Hepatocyte (in vitro differentiated cells): Measurements from ENCODE around the gene NUDT19. TPM values are rescaled to one million over a fixed set of nuclear protein-coding genes. Genes with fewer than 3 reads are reported as not detected.

Source experiments
- DNase-seq: peaks from one replicate; pipeline ENCODE4 v3.0.0-alpha.2; 2016; ENCODE audit warnings: low spot score
- H2AFZ ChIP-seq: fragments of 200-600 bp; sonication (generic); 2 replicates; pipeline ENCODE4 v1.6.0; 2016; ENCODE audit warnings: antibody characterized with exemption, mild to moderate bottlenecking
- H3K27ac ChIP-seq: fragments of 200-600 bp; sonication (generic); 2 replicates; pipeline ENCODE4 v1.5.1; 2016; ENCODE audit warnings: mild to moderate bottlenecking
- H3K27me3 ChIP-seq: fragments of 200-600 bp; sonication (generic); 2 replicates; pipeline ENCODE4 v1.6.1; 2016
- H3K36me3 ChIP-seq: fragments of 200-600 bp; sonication (generic); replicated peaks from 2 replicates; pipeline ENCODE4 v1.5.1; 2016; ENCODE audit warnings: low read depth; ENCODE audit not compliant: insufficient read depth
- H3K4me1 ChIP-seq: fragments of 200-600 bp; sonication (generic); 2 replicates; pipeline ENCODE4 v1.5.1; 2016; ENCODE audit warnings: mild to moderate bottlenecking, moderate library complexity; ENCODE audit not compliant: insufficient read depth
- H3K4me2 ChIP-seq: fragments of 200-600 bp; sonication (generic); 2 replicates; pipeline ENCODE4 v1.6.0; 2016
- H3K4me3 ChIP-seq: fragments of 200-600 bp; sonication (generic); 2 replicates; pipeline ENCODE4 v1.5.1; 2016; ENCODE audit warnings: mild to moderate bottlenecking
- H3K79me2 ChIP-seq: fragments of 200-600 bp; sonication (generic); 2 replicates; pipeline ENCODE4 v1.6.0; 2017; ENCODE audit warnings: mild to moderate bottlenecking
- H3K9me2 ChIP-seq: fragments of 200-600 bp; sonication (generic); replicated peaks from 2 replicates; pipeline ENCODE4 v1.6.0; 2017; ENCODE audit warnings: mild to moderate bottlenecking; ENCODE audit not compliant: insufficient read depth
- H3K9me3 ChIP-seq: fragments of 200-600 bp; sonication (generic); 2 replicates; pipeline ENCODE4 v1.5.1; 2016; ENCODE audit warnings: low read depth, mild to moderate bottlenecking
- H4K20me1 ChIP-seq: fragments of 200-600 bp; sonication (generic); 2 replicates; pipeline ENCODE4 v1.6.0; 2016; ENCODE audit warnings: mild to moderate bottlenecking; ENCODE audit not compliant: insufficient read depth, poor library complexity, severe bottlenecking
- EZH2 ChIP-seq: fragments of 200-600 bp; sonication (generic); IDR thresholded peaks from 2 replicates; pipeline ENCODE4 v1.6.1; 2016; ENCODE audit warnings: antibody characterized with exemption, mild to moderate bottlenecking, borderline replicate concordance
- EZH2phosphoT487 ChIP-seq: fragments of 200-600 bp; sonication (generic); IDR thresholded peaks from one replicate; pipeline ENCODE4 v1.6.1; 2018; ENCODE audit warnings: antibody characterized with exemption, mild to moderate bottlenecking, low read depth, moderate library complexity; ENCODE audit not compliant: unreplicated experiment, severe bottlenecking
- WGBS: methylation state at CpG from one replicate; pipeline ENCODE4 v1.1.6; 2016; ENCODE audit warnings: low lambda C conversion rate; ENCODE audit errors: missing lambda C conversion rate; 5-methylcytosine and 5-hydroxymethylcytosine counted together
- polyA plus RNA-seq: library from polyadenylated mRNA; unstranded; fragments of >200 nt; fragmentation: Nextera tagmentation; extraction: Ambion mirVana; gene quantifications from 2 replicates; pipeline ENCODE4 v1.2.1, GENCODE V29; 2016
- total RNA-seq: library from RNA; depleted of rRNA; stranded (reverse); fragments of >200 nt; gene quantifications from 2 replicates; pipeline ENCODE4 v1.2.3, GENCODE V29; 2014
- TF ChIP-seq, protein P1 (sequence below): fragments of 200-600 bp; sonication (generic); IDR thresholded peaks from 2 replicates; pipeline ENCODE4 v1.5.1; 2016; ENCODE audit warnings: antibody characterized with exemption, mild to moderate bottlenecking; ENCODE audit not compliant: poor library complexity

Gene NUDT19
- total and polyA plus RNA-seq, 2 experiments from 2014 or later: 3.8 to 7.6 TPM

GRCh38 chr19:32669310-32669709, 22.3 kb upstream of the NUDT19 start:
- H3K27ac ChIP-seq: peak overlapping the region; percentile 66
- H3K9me3 ChIP-seq: no peaks in the 10 kb centered on the region
- H3K4me3 ChIP-seq: no peak overlapping the region
- peaks cover 12% of the 10 kb centered on the region for H4K20me1 ChIP-seq
- 86% methylated on average over 3 of the region's 3 CpGs for WGBS
- peaks cover 18% of the 10 kb centered on the region for H3K4me1 ChIP-seq
- H3K36me3 ChIP-seq: no peaks in the 10 kb centered on the region
- DNase-seq: no peak
- TF ChIP-seq, protein P1, sequence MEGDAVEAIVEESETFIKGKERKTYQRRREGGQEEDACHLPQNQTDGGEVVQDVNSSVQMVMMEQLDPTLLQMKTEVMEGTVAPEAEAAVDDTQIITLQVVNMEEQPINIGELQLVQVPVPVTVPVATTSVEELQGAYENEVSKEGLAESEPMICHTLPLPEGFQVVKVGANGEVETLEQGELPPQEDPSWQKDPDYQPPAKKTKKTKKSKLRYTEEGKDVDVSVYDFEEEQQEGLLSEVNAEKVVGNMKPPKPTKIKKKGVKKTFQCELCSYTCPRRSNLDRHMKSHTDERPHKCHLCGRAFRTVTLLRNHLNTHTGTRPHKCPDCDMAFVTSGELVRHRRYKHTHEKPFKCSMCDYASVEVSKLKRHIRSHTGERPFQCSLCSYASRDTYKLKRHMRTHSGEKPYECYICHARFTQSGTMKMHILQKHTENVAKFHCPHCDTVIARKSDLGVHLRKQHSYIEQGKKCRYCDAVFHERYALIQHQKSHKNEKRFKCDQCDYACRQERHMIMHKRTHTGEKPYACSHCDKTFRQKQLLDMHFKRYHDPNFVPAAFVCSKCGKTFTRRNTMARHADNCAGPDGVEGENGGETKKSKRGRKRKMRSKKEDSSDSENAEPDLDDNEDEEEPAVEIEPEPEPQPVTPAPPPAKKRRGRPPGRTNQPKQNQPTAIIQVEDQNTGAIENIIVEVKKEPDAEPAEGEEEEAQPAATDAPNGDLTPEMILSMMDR: no peak
- TF ChIP-seq EZH2 (no peak), EZH2phosphoT487 (no peak)
- H3K4me2 ChIP-seq: peak overlapping the region; percentile 47
- H3K79me2 ChIP-seq: peaks cover 88% of the 10 kb centered on the region
- no peaks in the 10 kb centered on the region for H3K9me2 ChIP-seq
- no peaks in the 10 kb centered on the region for H3K27me3 ChIP-seq
- no peak overlapping the region for H2AFZ ChIP-seq

DNA sequence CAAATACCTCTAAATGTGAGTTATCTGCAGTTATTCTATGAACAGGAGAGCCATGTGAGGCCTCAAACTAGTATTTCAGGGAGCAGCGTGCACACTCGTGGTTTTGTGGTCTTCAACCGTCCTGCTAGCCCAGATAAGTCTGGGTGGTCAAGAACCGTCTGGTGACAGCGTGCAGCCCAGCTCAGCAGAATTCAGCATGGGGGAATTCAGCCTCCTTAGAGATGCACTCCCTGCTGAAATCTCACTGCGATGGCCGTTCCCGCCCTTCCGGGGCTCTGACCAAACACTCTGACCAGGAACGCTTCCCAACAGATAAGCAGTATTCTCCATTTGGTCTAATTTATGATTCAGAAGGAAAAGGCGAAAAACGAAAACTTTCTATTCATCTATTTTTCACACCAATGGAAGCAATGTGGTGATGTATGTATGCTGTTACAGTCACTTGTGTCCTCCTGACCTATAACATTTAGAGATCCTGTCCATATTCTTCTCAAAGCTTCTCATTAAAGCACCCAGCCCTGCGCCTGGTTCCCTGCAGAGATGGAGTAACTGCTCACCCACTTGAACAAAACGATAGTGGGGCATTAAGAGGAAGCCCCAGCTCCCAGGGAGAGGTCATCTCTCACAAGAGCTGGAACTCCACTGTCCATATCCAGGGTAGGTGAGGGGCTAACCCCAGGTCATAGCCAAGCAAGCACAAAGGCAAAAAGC, 19.6 kb upstream of the NUDT19 start:
- Histone ChIP-seq H4K20me1 (peaks cover 12% of the 10 kb centered on the region), H3K36me3 (no peaks in the 10 kb centered on the region), H2AFZ (no peak overlapping the region), H3K79me2 (peaks cover 67% of the 10 kb centered on the region), H3K9me2 (no peaks in the 10 kb centered on the region), H3K4me1 (peaks cover 23% of the 10 kb centered on the region), H3K27ac (no peak overlapping the region), H3K9me3 (no peaks in the 10 kb centered on the region), H3K4me2 (no peak overlapping the region), H3K4me3 (no peak overlapping the region), H3K27me3 (peaks cover 7% of the 10 kb centered on the region)
- TF ChIP-seq EZH2 (no peak), EZH2phosphoT487 (no peak)
- TF ChIP-seq, protein P1: no peak
- no peak for DNase-seq
- 72% methylated on average over 14 of the region's 14 CpGs for WGBS

DNA sequence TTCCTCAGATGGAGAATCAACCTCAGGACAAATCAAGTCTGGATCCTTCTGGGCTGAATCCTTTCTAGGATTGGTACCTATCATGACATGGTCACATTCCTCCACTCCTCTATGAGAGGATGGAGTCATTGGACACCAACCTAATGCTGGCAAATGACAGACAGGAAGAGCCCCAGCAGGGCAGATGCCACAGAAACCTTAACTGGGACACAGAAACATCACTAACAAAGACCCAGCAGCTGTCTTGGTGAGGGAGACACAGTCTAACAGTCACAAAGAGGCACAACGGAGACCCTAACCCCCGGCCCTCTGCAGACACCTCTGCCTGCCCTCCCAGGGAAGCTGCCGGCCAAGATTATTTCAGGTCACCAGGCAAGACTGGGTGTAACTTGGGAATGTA, 18.8 kb upstream of the NUDT19 start:
- peaks cover 59% of the 10 kb centered on the region for H3K79me2 ChIP-seq

More for the DNA sequence above, 18.8 kb upstream of the NUDT19 start:
- TF ChIP-seq, protein P1: no peak
- TF ChIP-seq EZH2phosphoT487 (no peak), EZH2 (no peak)
- H4K20me1 ChIP-seq: peaks cover 12% of the 10 kb centered on the region
- H3K4me1 ChIP-seq: peaks cover 29% of the 10 kb centered on the region
- no peaks in the 10 kb centered on the region for H3K9me3 ChIP-seq
- DNase-seq: no peak
- H2AFZ ChIP-seq: no peak overlapping the region
- no peaks in the 10 kb centered on the region for H3K36me3 ChIP-seq
- 82% methylated on average over 3 of the region's 3 CpGs for WGBS
- peak overlapping the region; percentile 93 for H3K4me2 ChIP-seq
- H3K4me3 ChIP-seq: no peak overlapping the region
- H3K9me2 ChIP-seq: no peaks in the 10 kb centered on the region
- peaks cover 9% of the 10 kb centered on the region for H3K27me3 ChIP-seq
- no peak overlapping the region for H3K27ac ChIP-seq
